Fibroblast of mammary gland (primary cell): ENCODE data around the gene FRMPD2.

Source experiments
- DNase-seq: peaks from one replicate; pipeline ENCODE4 v3.0.0-alpha.2; 2010; ENCODE audit warnings: low read depth
- H3K4me3 ChIP-seq: 2 replicates; pipeline ENCODE4 v1.5.1; 2011; ENCODE audit warnings: low read depth, mild to moderate bottlenecking, low read length, moderate library complexity; ENCODE audit not compliant: control insufficient read depth
- TF ChIP-seq, protein P1 (sequence below): conservative IDR thresholded peaks from 2 replicates; pipeline ENCODE4 v1.5.1; 2011; ENCODE audit warnings: low read depth, low read length, inconsistent platforms; ENCODE audit not compliant: control insufficient read depth, insufficient read depth

FRMPD2 gene

DNA sequence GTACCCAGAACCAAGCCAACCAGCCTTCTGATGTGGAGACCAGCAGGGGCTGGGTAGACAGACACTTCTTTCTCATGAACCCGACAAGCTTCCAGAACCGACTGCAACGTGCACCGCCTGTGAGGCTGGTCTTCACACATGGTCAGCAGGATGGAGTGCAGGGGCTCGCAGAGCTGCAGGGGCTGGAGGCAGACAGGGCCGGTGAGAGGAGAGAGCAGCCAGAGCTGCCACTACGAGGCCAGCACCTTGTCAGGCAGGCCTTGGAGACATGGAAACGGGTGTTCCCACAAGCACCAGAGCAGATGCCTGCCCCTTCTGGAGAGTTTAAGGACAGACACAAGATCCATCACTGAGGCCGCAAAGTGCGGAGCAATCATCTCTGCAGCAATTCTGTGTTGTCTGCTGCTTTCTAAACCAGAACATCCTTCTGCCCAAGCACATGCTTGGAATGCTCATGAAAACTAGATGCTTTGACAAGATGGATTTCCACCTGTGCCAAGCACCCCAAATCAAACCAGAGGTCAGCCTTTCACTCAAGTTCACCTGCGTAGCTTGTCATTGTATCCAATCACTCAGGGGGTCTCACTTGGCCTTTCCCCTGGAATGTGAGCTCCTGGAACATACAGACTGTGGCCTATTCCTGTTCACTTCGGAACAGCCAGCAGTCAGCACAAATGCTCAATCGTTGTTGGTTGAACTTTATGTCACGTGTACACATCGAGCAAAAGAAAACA lies 32.2 kb downstream of the FRMPD2 start:
- no peak overlapping the region for H3K4me3 ChIP-seq
- TF ChIP-seq, protein P1, sequence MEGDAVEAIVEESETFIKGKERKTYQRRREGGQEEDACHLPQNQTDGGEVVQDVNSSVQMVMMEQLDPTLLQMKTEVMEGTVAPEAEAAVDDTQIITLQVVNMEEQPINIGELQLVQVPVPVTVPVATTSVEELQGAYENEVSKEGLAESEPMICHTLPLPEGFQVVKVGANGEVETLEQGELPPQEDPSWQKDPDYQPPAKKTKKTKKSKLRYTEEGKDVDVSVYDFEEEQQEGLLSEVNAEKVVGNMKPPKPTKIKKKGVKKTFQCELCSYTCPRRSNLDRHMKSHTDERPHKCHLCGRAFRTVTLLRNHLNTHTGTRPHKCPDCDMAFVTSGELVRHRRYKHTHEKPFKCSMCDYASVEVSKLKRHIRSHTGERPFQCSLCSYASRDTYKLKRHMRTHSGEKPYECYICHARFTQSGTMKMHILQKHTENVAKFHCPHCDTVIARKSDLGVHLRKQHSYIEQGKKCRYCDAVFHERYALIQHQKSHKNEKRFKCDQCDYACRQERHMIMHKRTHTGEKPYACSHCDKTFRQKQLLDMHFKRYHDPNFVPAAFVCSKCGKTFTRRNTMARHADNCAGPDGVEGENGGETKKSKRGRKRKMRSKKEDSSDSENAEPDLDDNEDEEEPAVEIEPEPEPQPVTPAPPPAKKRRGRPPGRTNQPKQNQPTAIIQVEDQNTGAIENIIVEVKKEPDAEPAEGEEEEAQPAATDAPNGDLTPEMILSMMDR = no peak
- no peak for DNase-seq

- no peak overlapping the region for H3K4me3 ChIP-seq
- TF ChIP-seq, protein P1 = no peak
- no peak for DNase-seq
Observed at GRCh38 chr10:48241332-48241731, 33.2 kb downstream of the FRMPD2 start.

- TF ChIP-seq, protein P1 = no peak
- no peak for DNase-seq
- no peak overlapping the region for H3K4me3 ChIP-seq
Observed at GRCh38 chr10:48240196-48240595, 34.3 kb downstream of the FRMPD2 start.

- TF ChIP-seq, protein P1 = no peak
- no peak for DNase-seq
- H3K4me3 ChIP-seq = no peak overlapping the region
Observed at GRCh38 chr10:48239618-48240017, 34.9 kb downstream of the FRMPD2 start.

DNA sequence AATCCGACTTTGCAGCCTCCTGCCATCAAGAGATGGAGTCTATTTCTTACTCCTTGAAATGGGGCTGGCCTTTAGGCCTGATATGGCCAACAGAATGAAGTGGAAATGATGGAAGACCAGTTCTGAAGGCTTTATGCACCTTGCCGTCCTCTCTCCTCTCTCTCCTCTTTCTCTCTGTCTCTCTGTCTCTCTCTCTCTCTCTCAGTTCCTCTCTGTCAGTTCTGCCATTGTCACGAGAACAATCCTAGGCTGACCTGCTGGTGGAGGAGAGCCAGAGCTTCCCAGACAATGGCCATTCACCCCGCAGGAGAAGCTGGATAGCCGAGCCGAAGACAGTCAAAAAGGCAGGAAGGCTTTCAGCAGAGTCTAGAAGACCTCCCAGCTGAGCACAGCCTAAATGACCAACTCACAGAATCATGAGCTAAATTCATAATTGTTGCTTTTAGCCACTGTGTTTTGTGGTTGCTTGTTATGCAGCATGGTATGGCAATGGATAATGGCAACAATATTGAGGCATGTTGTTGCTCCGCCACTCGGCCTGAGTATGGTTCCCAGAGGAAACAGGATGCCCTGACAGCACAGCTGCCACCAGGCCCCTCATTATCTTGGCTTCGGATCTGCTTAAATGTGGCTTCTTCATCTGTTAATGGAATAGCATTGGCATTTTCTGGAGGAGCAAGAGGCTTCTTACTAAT lies 35.5 kb downstream of the FRMPD2 start:
- TF ChIP-seq, protein P1 = no peak
- DNase-seq = no peak
- H3K4me3 ChIP-seq = no peak overlapping the region

- TF ChIP-seq, protein P1 = no peak
- no peak for DNase-seq
- H3K4me3 ChIP-seq = no peak overlapping the region
Observed at GRCh38 chr10:48237259-48238250, 36.9 kb downstream of the FRMPD2 start.
